CD4-positive, alpha-beta T cell treated with Interleukin-17A for 4 hours (primary cell): Measurements from ENCODE around the gene DGKD.

Experiments used
- DNase-seq: peaks from one replicate; pipeline ENCODE4 v3.0.0-alpha.2; 2020; ENCODE audit warnings: mixed read lengths

Gene DGKD

DNA sequence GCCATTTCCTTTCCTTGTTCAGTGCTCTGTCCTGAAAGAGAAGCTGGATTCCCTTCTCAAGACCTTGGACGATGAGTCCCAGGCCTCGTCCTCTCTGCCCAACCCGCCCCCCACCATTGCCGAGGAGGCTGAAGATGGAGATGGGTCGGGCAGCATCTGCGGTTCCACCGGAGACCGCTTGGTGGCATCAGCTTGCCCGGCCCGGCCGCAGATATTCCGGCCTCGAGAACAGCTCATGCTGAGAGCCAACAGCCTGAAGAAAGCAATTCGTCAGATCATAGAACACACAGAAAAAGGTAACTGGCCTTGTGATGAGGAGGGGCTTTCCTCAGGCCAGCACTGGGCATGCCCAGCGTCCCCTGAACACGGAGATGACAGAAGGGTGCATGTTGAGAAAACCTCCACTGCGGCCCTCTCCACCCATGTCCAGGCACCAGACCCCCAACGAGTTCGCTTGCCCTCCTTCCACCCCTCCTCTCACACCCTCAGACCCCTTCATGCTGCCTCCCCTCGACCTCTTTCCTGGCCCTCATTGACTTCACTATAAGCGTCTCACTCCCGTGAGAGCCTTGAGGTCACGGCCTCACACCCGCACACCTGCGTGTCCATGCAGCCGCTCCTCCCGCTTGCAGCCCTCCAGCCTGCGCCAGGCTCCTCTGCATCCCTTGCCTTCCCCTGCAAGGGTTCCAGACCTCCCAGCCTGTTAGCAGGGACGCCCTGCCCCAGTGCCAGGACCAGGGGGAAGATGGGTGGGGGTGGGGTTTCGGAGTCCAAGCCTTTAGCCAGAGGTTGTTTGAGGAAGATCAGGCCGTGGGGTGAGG, 95.0 kb downstream of the DGKD start:
- no peak for DNase-seq

DNA sequence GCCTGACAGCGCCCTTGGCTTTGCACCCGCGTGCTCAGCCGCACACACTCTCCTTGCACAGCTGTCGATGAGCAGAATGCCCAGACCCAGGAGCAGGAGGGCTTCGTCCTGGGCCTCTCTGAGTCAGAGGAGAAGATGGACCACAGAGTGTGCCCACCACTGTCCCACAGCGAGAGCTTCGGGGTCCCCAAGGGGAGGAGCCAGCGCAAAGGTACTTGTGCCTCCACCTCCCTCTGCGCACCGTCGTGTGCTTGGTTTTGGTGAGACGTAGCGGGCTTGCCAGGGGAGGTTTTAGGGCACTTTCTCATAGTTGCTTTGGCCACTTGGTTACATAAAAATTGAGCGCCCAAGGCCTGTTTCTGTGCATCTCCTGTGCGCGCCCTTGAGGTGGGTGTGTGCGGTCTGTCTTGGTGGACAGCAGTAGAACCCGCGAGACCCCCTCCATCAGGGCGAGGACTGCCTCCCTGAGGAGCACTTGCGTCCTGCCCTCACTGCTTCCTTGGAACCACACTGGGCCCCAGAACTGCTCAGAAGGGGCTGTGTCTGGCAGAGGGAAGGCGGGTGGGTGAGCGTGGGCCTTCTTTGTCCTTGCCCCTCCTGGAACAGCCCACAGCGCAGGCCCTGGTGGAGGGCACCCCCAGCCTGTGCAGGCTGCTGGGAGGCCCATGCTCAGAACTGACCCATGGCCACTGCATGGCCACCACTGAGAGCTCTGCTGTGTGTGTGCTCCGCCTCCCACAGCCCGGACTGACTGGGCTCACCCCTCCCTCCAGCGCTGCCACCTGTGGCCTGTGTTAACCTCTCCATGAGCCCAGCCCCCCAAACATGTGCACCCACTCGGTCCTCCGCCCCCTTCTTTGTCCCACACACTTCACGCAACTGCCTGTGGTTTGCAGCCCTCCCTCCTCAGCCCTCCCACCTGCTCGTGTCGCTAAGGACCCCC, 95.9 kb downstream of the DGKD start:
- no peak for DNase-seq

DNA sequence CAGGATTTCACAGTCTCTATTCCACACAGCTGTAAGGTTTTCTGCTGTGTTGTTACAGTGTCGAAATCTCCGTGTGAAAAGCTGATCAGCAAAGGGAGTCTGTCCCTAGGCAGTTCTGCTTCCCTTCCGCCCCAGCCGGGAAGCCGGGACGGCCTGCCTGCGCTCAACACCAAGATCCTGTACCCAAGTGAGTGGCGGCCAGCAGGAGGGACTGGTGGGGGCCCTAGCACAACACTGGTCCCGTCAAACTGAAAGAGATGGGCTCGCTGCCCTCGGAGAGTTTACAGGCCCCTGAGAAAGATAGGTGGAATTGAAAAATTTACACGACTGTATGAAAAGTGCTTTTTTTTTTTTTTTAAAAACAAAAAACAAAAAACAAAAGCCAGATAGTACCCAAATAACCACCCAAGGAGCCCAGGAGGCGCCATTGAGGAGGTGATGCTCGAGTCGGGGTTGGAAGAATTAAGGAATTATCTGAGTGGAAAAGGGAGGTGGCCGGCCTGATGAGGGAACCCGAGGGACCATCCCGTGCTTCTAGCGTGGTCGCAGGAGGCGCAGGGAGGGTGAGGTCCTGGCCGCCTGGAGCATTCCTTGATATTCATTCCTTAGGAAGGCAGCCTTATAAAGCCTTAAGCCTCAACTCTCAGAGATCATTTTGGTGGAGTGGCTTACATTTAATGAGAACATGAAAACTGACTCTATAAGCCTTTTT, 96.7 kb downstream of the DGKD start:
- DNase-seq: no peak

DNA sequence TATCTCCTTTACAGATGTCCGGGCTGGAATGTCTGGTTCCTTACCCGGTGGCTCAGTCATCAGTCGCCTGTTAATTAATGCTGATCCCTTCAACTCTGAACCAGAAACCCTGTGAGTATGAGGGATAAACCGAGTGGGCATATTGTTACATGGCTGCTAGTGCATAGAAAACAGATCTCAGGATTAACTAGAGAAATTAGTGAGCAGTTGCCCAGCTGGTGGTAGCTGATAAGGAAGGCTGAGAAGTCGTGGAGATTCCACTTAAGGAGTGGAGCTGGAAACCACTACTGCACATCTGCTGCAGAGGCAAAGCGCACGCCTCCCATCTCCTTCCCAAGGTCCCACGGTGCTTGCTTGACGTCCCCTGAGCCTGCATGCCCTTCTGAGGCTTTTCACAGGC, 97.7 kb downstream of the DGKD start:
- DNase-seq: no peak

DNA sequence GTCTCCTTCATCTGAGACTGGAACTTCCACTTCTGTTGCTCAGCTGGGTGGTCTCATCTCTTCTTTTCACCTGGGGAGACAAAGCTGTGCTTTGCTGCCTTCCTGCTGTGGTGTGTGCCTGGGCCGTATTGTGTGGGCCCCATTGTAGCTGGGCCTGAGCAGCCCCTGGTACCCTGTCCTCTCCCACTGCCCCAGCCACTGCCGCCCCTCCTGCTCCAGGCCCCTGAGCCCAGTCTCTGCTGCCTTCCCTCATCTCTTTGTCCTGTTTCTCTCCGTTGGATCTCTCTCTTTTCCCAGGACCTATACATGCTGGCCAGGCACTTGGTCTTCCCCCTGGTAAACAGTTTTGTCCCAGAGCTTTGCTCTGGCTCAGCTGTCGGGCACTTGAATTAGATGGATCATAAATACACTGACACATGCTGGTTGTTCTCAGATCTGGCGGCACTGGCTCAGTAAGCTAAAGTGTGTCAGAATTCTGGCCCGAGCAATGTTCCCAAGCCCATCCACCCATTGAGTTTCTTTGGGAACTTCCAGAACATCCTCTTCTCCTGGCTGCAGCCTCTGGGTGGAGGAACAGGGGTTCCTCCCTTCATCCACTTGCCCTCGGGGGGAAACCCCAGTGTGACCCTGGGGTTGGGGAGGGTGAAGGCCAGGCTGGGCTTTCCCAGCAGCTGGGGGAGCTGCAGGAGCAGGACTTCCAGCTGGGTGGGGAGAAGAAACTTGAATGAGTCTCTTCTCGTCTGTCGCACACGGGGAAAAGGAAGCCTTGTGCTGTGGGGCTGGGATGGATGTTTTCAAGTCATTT, 99.0 kb downstream of the DGKD start:
- no peak for DNase-seq

DNA sequence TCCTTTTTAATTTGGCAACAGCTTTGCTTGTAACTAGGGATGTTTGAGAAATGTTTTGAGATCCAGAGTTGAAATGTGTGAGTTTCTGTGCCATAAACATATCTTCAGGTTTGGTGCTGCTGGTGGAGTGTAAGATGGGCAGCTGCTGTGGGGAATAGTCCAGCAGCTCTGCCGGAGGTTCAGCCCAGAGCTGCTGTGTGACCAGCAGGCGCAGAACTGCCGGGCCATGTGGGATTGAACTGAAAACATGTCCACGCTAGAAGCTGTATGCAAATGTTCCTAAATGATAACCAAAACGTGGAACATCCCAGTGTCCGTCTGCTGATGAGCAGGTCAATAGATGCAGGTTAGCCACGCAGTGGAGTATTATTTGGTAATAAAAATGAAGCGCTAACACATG, 99.6 kb downstream of the DGKD start:
- no peak for DNase-seq

DNA sequence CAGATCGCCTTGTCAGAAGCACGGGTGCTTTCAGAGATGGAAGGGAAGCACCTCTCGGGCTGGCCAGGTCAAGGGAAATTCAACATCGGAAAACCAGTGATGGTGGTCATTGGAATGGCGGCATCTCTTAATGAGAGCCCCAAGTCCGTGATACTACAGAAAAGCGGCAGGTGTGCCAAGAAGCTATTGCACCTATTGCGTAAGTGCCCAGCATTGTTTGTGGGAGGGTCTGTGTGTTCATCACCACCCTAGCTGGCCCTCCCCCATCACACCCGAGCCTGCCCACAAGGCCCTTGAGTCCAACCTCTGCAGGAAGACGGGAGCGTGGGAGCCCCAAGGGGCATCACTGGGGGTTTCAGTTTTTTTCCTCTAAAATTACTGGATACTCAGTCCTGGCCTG, 100.7 kb downstream of the DGKD start:
- DNase-seq: no peak

DNA sequence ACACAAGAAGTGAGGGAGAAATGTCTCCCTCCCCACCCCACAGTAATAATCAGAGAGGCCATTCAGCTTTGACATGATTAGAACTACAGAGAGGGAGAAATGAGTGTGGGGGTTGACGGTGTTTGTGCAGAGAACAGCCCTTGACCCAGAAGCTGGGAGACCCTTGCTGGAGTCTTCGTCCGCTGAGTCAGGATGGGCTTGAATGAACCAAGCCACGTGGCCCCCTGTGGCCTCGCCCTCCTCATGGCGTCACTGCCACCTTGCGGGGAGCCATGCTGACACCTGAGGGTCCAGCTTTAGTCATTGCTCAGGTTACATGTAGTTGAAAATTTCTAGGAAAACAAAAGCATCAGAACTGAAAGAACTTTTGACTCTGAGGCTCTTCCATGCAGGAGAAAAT, 101.2 kb downstream of the DGKD start:
- no peak for DNase-seq

DNA sequence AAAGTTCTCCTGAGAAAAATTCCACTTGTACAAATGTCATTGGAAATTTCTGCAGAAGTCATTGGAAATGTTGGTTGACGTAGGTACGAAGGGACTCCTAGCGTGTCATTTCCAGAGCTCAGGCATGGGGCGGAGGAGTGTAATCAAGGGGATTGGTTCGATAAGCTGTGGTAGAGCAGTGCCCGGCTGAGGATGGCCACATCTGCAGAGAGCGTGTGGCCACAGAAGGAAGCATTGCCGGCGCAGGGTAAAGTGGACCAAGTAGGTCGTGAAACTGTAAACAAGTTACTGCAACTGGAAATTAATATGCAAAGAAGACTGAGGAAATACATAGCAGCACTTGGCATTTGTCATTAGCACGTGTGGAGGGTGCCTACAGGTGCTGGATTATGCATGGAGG, 101.8 kb downstream of the DGKD start:
- no peak for DNase-seq

DNA sequence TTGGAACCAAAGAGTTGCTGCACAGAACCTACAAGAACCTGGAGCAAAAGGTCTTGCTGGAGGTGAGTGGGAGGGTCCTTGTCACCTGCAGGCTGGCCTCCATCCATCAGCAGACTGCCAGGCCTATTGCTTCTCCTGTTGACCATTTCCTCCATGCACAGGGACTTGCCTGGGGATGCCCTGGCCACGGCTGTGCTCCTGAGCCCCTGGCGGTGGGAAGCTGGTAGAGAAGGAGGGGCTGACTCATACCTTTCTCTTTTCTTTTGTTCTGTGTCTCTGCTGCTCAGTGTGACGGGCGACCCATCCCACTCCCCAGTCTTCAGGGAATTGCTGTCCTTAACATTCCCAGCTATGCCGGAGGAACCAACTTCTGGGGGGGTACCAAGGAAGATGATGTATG, 102.6 kb downstream of the DGKD start:
- no peak for DNase-seq

DNA sequence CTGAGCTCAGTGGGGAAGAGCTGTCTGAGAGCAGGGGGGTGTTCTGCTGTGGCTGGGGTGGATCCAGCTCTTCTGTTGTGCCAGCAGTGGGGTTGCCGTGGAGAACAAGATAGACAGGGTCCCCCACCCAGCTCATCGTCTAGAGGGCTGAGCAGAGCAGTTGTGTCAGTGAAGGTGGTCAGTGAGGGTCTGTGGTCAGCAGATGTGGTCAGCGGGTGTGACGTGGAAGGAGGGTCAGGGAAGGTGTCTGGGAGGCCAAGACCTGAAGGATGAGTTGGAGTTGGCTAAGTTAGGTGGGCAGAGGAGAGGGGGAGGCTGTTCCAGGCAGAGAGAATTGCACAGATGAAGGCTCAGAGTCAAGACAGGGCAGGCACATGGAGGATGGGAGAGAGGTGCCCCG, 103.1 kb downstream of the DGKD start:
- no peak for DNase-seq

DNA sequence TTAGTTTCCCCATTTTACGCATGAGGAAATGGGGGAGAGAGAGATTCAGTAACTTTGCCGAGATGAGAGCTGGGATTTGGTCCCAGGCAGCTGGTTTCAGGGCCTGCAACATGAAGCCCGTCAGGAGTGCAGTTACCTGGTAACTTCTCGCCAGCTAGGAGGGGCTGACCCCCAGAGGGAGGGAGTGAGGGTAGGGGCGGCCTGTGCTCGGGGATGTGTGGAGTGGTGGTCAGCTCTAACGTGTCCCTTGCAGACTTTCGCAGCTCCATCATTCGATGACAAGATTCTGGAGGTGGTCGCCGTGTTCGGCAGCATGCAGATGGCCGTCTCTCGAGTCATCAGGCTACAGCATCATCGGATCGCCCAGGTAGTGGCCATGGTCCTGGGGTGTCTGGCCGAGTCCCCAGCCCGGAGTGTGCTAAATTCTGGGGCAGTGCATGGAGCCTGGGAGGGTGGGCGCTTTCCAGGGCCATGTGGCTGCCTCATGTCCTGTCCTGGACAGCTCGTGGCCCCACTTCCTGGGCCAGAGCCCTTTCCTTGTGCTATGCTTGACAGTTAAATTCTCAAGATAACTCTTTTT, 103.8 kb downstream of the DGKD start:
- DNase-seq: no peak

DNA sequence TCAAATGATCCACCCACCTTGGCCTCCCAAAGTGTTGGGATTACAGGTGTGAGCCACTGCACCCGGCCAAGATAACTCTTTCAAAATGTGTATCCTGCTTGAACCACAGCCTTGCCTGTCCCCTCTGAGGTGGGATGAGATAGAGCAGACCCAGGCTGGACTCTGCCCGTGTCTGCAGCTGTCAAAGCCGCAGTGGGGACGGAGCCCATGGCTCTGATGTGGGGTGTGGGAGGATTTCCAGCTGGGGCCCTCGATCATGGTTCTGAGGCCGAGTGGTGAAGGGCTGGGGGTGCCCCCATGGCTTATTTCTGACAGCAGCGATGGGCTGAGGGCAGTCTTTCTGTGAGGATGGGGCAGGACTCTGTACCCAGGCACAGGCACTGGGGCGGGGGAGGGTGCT, 104.5 kb downstream of the DGKD start:
- no peak for DNase-seq

DNA sequence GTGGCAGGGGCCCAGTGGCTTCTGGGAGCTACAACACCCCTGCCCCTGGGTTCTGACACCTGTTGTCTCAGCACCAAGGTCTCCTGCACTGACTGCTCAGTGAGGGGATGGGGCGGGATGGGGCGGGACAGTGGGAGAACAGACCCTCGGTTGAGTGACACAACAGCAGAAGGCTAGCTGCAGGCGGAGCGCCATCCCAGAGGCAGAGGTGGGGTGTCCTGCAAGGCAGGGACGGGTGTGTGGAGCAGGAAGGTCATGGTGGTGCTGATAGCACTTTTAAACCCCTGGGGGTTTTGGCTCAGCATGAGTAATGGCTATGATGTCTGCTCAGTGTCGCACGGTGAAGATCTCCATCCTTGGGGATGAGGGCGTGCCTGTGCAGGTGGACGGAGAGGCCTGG, 105.1 kb downstream of the DGKD start:
- DNase-seq: no peak

DNA sequence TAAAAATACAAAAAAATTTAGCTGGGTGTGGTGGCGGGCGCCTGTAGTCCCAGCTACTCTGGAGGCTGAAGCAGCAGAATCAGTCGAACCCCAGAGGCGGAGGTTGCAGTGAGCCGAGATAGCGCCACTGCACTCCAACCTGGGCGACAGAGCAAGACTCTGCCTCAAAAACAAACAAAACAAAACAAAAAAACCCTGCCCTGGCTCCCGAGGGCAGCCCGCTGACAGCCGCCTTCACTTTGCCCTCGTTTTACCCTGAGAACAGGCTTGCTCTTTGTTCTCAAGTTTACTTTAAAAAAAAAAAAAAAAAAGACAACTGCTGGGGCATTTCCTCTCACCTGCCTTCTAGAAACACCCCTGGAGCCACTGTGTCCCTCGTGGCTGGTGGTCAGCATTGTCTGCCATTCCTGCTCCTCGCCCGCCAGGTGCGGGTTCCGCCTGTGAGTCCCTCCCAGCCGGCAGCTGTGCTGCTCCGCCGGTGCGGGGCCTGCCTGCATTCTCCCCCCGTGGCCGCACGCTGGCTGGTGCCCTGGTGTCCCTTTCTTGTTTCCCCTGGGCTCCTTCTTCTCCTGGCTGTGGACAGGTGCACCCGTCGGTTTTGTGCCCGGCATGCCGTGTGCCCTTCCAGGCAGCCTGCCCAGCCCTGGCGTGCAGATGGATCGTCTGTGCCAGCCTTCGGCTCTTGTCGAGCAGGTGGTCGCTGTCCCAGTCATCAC, 106.6 kb downstream of the DGKD start:
- no peak for DNase-seq

DNA sequence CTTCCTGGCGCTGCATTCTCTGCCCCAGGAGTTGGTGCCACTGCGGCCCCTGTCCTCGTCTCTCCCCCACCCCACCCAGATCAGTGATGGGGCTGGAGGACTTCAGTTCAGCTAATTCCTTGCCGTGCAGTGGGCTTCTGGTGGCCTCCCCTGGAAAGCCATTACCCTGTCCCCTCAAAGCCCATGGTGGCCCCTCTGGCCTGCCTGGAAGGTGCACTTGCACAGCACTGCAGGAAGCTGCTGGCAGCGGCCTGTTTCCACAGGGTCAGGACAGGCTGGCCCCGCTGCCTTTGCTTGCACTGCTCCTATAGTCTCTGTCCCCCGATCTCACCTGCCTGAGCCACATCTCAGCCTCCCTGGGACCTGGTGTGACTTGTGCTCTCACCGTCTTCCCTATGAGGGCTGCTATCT, 107.2 kb downstream of the DGKD start:
- DNase-seq: no peak

DNA sequence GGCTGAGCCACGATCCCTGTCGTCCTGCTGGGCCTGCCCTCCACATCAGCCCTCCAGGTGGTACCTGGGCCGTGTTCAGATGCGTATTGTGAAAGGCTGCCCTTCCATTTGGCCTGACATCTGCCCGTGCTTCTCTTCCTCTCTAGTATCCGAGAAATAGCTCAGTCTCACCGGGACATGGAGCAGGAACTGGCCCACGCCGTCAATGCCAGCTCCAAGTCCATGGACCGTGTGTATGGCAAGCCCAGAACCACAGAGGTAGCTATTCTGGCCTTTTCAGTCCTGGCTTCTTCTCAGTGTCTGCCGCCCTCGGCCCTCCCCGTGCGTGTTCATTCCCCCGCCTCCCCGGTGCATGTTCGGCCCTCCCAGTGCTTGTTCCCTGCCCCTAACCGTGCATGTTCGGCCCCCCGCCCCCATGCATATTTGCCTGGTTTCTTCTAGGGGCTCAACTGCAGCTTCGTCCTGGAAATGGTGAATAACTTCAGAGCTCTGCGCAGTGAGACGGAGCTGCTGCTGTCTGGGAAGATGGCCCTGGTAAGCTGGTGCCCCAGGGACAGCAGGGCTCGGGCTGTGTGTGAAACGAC, 108.0 kb downstream of the DGKD start:
- DNase-seq: no peak

DNA sequence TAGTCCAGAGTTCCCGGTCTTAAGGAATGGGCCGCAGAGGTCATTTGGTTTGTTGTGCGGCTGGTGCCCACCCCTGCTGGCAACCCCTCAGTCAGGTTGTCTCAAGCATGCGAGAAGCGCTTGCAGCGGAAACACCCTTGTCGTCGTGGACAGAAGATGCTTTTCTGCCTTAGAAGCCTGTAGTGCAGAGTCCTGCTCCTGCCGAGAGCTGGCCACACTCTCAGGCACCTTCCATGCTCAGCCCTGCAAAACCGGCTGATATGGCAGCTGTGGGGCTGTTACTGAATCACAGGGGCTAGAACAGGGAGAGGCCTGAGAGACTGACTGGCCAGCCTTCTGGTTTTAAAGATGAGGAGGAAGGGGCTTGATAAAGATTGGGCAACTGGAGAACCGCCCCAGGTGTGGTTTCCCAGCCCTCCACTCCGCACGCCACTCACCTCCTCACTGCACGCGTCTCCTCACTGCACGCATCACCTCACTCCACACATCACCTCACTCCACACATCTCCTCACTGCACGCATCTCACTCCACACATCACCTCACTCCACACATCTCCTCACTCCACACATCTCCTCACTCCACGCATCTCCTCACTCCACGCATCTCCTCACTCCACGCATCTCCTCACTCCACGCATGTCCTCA, 108.7 kb downstream of the DGKD start:
- no peak for DNase-seq

DNA sequence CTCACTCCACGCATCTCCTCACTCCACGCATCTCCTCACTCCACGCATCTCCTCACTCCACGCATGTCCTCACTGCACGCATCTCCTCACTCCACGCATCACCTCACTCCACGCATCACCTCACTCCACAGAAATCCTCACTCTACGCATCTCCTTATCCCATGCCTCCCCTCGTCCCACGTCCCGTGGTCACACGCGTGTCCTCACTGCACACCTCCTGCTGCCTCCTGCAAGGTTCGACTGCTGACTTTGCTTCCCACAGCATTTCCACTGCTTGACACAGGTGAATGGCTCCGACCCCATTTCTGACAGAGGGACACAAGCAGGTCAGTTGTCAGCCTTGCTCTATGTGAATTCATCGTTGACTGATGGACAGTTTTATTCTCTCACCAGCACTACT, 109.3 kb downstream of the DGKD start:
- DNase-seq: no peak

DNA sequence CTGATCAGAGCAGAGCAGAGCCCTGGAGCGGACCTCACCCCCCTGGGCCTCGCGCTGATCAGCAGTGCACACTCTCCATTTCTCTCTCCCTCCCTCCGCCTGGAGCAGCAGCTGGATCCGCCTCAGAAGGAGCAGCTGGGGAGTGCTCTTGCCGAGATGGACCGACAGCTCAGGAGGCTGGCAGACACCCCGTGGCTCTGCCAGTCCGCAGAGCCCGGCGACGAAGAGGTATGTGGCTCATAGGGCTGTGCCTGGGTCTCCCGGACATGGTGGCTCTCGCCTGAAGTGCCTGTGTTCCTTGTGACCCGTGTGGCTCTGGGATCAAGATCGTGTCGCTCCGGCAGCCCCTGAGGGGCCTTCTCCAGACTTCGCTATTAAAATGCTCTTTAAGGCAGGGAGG, 109.8 kb downstream of the DGKD start:
- DNase-seq: no peak
